Panc1 (cell line): ENCODE data around the gene BABAM2. TPM values are rescaled to one million over a fixed set of nuclear protein-coding genes. Genes with fewer than 3 reads are reported as not detected.

ENCODE experiments used
- ATAC-seq: fragments of 200-7000 bp; cut with Tn5 transposase; 2 replicates; pipeline ENCODE4 v1.9.1; 2020; ENCODE audit warnings: mild to moderate bottlenecking, moderate library complexity
- BruUV-seq: library from RNA; stranded (reverse); fragments of 400-500 nt; replicated peaks from 2 replicates; lab custom pipeline; 2021; lab: Mats Ljungman, UMichigan
- CTCF ChIA-PET: fragments of 300-600 bp; sonication (Branson Sonifier 250); formaldehyde crosslinking; loops from one replicate; lab custom pipeline; 2022; ENCODE audit warnings: antibody characterized with exemption; lab: Charles Lee
- POLR2A ChIA-PET: fragments of 300-600 bp; sonication (Branson Sonifier 250); formaldehyde crosslinking; loops from one replicate; lab custom pipeline; 2022; ENCODE audit warnings: antibody characterized with exemption; lab: Charles Lee
- DNase-seq: peaks from one replicate; pipeline ENCODE4 v3.0.0-alpha.2; 2010; ENCODE audit warnings: low read depth, low spot score
- H3K27ac ChIP-seq: 2 replicates; pipeline ENCODE4 v1.5.1; 2011; ENCODE audit warnings: mild to moderate bottlenecking, low read length, inconsistent platforms
- H3K27me3 ChIP-seq: fragments of 200-500 bp; sonication (Bioruptor generic); 2 replicates; pipeline ENCODE4 v1.6.0; 2014; ENCODE audit warnings: low read length, inconsistent platforms; ENCODE audit not compliant: control insufficient read depth, insufficient read depth
- H3K36me3 ChIP-seq: fragments of 200-500 bp; sonication (Bioruptor generic); 2 replicates; pipeline ENCODE4 v1.5.1; 2014; ENCODE audit warnings: inconsistent platforms, mild to moderate bottlenecking, low read length, moderate library complexity; ENCODE audit not compliant: control insufficient read depth, insufficient read depth
- H3K4me1 ChIP-seq: 2 replicates; pipeline ENCODE4 v1.5.1; 2011; ENCODE audit warnings: inconsistent platforms, mild to moderate bottlenecking, low read length, moderate library complexity; ENCODE audit not compliant: control insufficient read depth, insufficient read depth
- H3K4me3 ChIP-seq, 2 experiments: 2 replicates each; pipeline ENCODE4 v1.5.1; 2011 to 2012; ENCODE audit warnings: low read depth in 2 of 2, low read length in 2 of 2, mild to moderate bottlenecking in 2 of 2, inconsistent platforms in 1 of 2, moderate library complexity in 1 of 2
- H3K9me3 ChIP-seq: fragments of 200-500 bp; sonication (Bioruptor generic); 2 replicates; pipeline ENCODE4 v1.5.1; 2014; ENCODE audit warnings: low read depth, mild to moderate bottlenecking, inconsistent platforms, low read length, moderate library complexity; ENCODE audit not compliant: control insufficient read depth, insufficient read depth
- CTCF ChIP-seq: fragments of 450-650 bp; IDR thresholded peaks from 2 replicates; pipeline ENCODE4 v1.5.1; 2017; ENCODE audit warnings: mild to moderate bottlenecking
- POLR2AphosphoS5 ChIP-seq: IDR thresholded peaks from 2 replicates; pipeline ENCODE4 v1.6.1; 2012; ENCODE audit warnings: mild to moderate bottlenecking, low read depth, low read length, moderate library complexity
- SIN3A ChIP-seq: IDR thresholded peaks from 2 replicates; pipeline ENCODE4 v1.6.1; 2012; ENCODE audit warnings: low read depth, mild to moderate bottlenecking, low read length, moderate library complexity, borderline replicate concordance; ENCODE audit not compliant: insufficient read depth
- TCF7L2 ChIP-seq: IDR thresholded peaks from 2 replicates; pipeline ENCODE4 v1.6.1; 2011; ENCODE audit warnings: mild to moderate bottlenecking, low read depth, low read length, inconsistent platforms
- in situ Hi-C: cut with HindIII; loops from 2 replicates; pipeline ENCODE4 v1.10.0; 2016; ENCODE audit warnings: low sequenced_read_pairs, low pct_unique_long_range_greater_than_20kb
- intact Hi-C: fragments of 100-400 bp; cut with micrococcal nuclease; formaldehyde crosslinking; loops from one replicate; pipeline ENCODE4 v1.10.0; 2022; ENCODE audit not compliant: unreplicated experiment
- total RNA-seq: library from RNA; stranded (reverse); gene quantifications from one replicate; pipeline ENCODE4 v1.2.1, GENCODE V29; 2021; ENCODE audit not compliant: unreplicated experiment
- TF ChIP-seq, protein P1 (sequence below), 2 experiments: IDR thresholded peaks; 2 replicates each; pipeline ENCODE4 v1.6.1; 2011 to 2012; ENCODE audit warnings: low read depth in 2 of 2, control low read depth in 1 of 2, low read length in 1 of 2, mild to moderate bottlenecking in 1 of 2, moderate library complexity in 1 of 2; ENCODE audit not compliant: insufficient read depth in 1 of 2

BABAM2 gene
- total RNA-seq, 1 experiment from 2014 or later: 31.2 TPM

DNA sequence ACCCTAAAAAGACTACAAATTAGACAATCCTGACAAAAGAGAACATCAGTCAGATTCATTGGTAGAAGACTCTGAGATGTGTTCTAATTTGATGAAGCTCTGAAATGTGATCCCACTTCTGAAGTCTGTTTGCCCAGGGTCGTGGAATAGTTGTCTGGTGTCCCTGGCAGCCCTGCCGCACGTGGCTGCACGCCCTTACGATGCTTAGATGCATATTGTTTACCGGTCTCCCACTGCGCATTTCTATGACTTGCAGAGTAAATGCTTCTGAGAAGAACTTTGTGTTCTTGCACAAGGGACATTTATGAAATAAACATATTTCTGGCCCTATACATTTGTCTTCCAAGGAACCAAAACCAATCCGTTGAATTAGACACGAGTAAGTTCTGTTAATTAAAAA is 243.2 kb downstream of the BABAM2 start:
- no peak for DNase-seq
- H3K4me1 ChIP-seq: no peaks in the 10 kb centered on the region
- no peak overlapping the region for H3K4me3 ChIP-seq
- in situ Hi-C loops (no loop called here), intact Hi-C loops (no loop called here)
- no peak for TF ChIP-seq POLR2AphosphoS5
- TF ChIP-seq TCF7L2: no peak
- TF ChIP-seq, protein P1, sequence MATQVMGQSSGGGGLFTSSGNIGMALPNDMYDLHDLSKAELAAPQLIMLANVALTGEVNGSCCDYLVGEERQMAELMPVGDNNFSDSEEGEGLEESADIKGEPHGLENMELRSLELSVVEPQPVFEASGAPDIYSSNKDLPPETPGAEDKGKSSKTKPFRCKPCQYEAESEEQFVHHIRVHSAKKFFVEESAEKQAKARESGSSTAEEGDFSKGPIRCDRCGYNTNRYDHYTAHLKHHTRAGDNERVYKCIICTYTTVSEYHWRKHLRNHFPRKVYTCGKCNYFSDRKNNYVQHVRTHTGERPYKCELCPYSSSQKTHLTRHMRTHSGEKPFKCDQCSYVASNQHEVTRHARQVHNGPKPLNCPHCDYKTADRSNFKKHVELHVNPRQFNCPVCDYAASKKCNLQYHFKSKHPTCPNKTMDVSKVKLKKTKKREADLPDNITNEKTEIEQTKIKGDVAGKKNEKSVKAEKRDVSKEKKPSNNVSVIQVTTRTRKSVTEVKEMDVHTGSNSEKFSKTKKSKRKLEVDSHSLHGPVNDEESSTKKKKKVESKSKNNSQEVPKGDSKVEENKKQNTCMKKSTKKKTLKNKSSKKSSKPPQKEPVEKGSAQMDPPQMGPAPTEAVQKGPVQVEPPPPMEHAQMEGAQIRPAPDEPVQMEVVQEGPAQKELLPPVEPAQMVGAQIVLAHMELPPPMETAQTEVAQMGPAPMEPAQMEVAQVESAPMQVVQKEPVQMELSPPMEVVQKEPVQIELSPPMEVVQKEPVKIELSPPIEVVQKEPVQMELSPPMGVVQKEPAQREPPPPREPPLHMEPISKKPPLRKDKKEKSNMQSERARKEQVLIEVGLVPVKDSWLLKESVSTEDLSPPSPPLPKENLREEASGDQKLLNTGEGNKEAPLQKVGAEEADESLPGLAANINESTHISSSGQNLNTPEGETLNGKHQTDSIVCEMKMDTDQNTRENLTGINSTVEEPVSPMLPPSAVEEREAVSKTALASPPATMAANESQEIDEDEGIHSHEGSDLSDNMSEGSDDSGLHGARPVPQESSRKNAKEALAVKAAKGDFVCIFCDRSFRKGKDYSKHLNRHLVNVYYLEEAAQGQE (IDR thresholded peaks at IDR 0.05; ENCODE audit: insufficient read depth in 1 of 2, low read depth in 2 of 2, low read length in 1 of 2): no peak
- no peak for TF ChIP-seq SIN3A
- TF ChIP-seq CTCF: no peak
- POLR2A ChIA-PET: no interaction called here
- no TSS peak for BruUV-seq
- H3K27me3 ChIP-seq: no peaks in the 10 kb centered on the region
- CTCF ChIA-PET: interaction anchor here (0.6 kb wide), 1 partner anchor 140 kb away, joined by 5 read pairs; no protein-coding TSS in a partner anchor
- no peak overlapping the region for H3K27ac ChIP-seq
- no peaks in the 10 kb centered on the region for H3K9me3 ChIP-seq
- H3K36me3 ChIP-seq: no peaks in the 10 kb centered on the region
- ATAC-seq: no peak

- H3K4me3 ChIP-seq: no peak overlapping the region
- no peak for ATAC-seq
- CTCF ChIA-PET: interaction anchor here (0.6 kb wide), 1 partner anchor 139 kb away, joined by 5 read pairs; no protein-coding TSS in a partner anchor
- H3K9me3 ChIP-seq: no peaks in the 10 kb centered on the region
- no peak overlapping the region for H3K27ac ChIP-seq
- no peaks in the 10 kb centered on the region for H3K27me3 ChIP-seq
- no peak for DNase-seq
- in situ Hi-C loops: no loop called here
- intact Hi-C loops: no loop called here
- no peaks in the 10 kb centered on the region for H3K4me1 ChIP-seq
- no peak for TF ChIP-seq CTCF
- TF ChIP-seq, protein P1 (IDR thresholded peaks at IDR 0.05; ENCODE audit: insufficient read depth in 1 of 2, low read depth in 2 of 2, low read length in 1 of 2): no peak
- TF ChIP-seq POLR2AphosphoS5: no peak
- no peak for TF ChIP-seq TCF7L2
- TF ChIP-seq SIN3A: no peak
- POLR2A ChIA-PET: no interaction called here
- no TSS peak for BruUV-seq
- no peaks in the 10 kb centered on the region for H3K36me3 ChIP-seq
Measured at GRCh38 chr2:28134262-28134812, 243.8 kb downstream of the BABAM2 start.
